Activated naive CD4-positive, alpha-beta T cell treated with anti-CD3 and anti-CD28 coated beads, Interleukin-2, amount 50 U/mL, for 72 hours (primary cell): ENCODE data around the gene STRIP1. TPM values are rescaled to one million over a fixed set of nuclear protein-coding genes. Genes with fewer than 3 reads are reported as not detected.

Experiments
- ATAC-seq, 2 donors: fragments of 150-1000 bp; cut with Tn5 transposase; 2 replicates each; pipeline ENCODE4 v1.10.0; 2021; ENCODE audit warnings: mild to moderate bottlenecking in 2 of 2, moderate library complexity in 2 of 2
- DNase-seq, 2 donors: peaks; one replicate each; pipeline ENCODE4 v3.0.0; 2021 to 2022; ENCODE audit warnings: low spot score in 2 of 2
- H3K27ac Mint-ChIP-seq, 2 donors: one replicate each; pipeline ENCODE4 v1.8.0; 2022; ENCODE audit warnings: mild to moderate bottlenecking in 2 of 2, mixed read lengths in 2 of 2
- H3K36me3 Mint-ChIP-seq, 2 donors: one replicate each; pipeline ENCODE4 v1.8.0; 2022; ENCODE audit warnings: mixed read lengths in 2 of 2
- H3K9me3 Mint-ChIP-seq, 2 donors: one replicate each; pipeline ENCODE4 v1.8.0; 2022; ENCODE audit warnings: mixed read lengths in 2 of 2
- total RNA-seq, 2 donors: library from RNA; stranded (reverse); gene quantifications; one replicate each; pipeline ENCODE4 v1.2.3, GENCODE V29; 2022

STRIP1 gene
- total RNA-seq, 2 donors from 2014 or later: 26.5 to 39.8 TPM

DNA sequence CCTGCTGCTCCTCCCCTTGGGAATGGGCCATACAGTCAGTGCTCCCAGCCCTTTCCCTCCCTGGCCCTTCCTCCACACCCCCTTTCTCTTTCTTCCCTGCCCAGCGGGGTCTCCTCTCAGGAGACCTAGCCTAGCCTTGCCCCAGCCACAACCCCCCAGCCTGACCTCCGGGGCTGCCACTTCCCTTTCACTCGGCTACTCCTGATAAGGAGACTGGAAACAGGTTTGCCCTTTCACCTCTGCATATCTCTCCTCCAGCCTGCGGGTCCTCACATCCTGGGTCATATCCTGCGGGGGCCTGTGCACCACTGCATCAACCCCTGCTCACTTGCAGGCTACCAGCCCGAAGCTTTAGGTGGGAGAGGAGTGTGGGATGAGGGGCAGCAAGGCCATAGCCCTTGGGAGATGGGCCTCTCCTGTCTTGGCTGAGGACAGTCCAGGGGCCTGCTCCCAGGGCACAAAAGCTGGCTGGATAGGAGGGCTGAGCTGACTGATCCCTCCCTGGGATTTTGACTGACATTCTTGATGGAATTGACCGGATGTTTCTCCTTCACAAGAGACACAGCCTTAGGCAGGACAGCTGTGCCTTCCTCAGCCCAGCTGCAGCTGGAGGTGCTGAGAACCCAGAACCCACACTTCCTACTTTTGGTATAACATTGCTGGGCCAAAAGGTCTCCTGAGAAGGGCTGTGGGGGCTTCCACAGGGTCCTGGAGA lies 55.3 kb downstream of the STRIP1 start:
- Mint-ChIP-seq H3K27ac (peak overlapping the region in 1 of 2 donors; percentile 67), H3K9me3 (no peaks in the 10 kb centered on the region), H3K36me3 (peaks cover 0 to 6% of the 10 kb centered on the region in 2 donors)
- DNase-seq: no peak
- no peak for ATAC-seq

DNA sequence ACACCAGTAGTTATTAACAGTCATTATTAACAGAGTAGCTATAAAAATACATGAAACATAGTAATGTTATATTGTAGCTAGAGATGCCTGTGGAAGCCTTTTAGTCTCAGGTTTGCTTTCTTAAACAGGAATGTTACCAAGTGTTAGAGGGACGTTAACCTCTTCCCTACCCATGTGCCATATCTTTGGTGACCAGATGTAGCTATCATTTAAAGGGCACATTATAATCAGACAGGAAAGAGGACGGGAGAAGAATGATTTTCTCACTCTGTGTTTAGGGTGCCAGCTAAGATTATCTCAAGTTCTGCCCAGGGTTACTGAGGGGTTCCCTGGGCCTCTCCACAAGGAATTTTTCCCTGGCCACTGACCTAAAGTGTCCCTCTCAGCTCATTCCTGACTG lies 57.0 kb downstream of the STRIP1 start:
- H3K27ac Mint-ChIP-seq: no peak overlapping the region
- no peaks in the 10 kb centered on the region for H3K36me3 Mint-ChIP-seq
- no peak for ATAC-seq
- no peaks in the 10 kb centered on the region for H3K9me3 Mint-ChIP-seq
- no peak for DNase-seq

- DNase-seq (no peak), ATAC-seq (no peak)
- Mint-ChIP-seq H3K27ac (no peak overlapping the region), H3K9me3 (no peaks in the 10 kb centered on the region), H3K36me3 (no peaks in the 10 kb centered on the region)
These were observed 57.4 kb downstream of the STRIP1 start for GRCh38 chr1:110091791-110092190.

DNA sequence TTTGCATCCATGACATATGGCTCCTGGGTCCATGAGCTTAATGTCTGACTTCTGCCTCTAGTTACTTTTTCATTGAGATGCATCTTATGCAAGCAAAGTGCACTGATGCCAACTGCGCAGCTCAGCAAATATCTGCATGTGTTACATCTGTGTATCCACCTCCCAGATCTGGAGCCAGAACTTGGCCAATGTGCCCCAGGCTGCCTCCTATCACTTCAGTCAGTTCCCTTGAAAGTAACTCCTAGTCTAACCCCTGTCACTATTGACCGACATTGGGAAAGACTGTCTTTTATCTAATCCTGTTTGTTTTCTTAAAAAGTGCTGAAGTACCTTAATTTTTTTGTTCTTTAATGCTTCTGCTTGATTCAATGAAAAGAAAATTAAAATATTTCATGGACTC lies 58.6 kb downstream of the STRIP1 start:
- DNase-seq: no peak
- Mint-ChIP-seq H3K27ac (peak overlapping the region in 1 of 2 donors; percentile 1), H3K9me3 (no peaks in the 10 kb centered on the region), H3K36me3 (no peaks in the 10 kb centered on the region)
- ATAC-seq: no peak

DNA sequence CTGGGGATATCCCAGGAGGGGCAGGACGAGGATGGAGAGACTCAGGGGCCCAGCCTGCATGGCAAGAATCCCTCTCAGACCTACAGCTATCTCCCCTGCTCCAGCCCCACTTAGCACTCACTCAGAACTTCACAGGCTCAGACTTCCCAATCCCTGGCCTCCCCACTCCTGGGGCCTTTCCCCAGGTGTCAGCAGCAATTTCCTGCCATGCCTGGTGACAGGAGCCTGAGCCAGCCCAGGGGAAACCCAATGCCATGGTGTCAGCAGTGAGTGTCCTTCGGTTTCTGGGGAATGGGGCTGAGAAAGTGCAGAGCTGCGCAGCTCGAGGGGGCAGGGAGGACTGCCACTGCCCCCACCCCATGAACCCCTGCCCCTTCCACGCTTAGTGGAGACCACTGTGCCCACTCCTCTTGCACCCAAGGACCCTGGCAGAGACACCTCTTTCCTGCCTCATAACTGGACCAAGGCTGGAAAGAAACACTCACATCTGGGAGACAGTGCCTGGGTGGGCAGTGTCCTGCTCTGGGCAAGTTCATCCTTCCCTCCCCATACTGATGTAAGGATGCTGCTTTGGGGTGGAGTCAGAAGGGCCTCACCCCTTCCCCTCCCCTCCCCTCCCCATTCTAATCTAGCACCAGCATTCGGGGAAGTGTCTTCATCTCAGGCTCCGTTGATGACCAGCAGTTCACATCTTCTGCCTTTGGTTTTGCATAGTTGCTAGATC lies 60.7 kb downstream of the STRIP1 start:
- no peaks in the 10 kb centered on the region for H3K9me3 Mint-ChIP-seq
- H3K27ac Mint-ChIP-seq: no peak overlapping the region
- ATAC-seq (no peak), DNase-seq (no peak)
- H3K36me3 Mint-ChIP-seq: no peaks in the 10 kb centered on the region

- no peaks in the 10 kb centered on the region for H3K9me3 Mint-ChIP-seq
These were observed 63.2 kb downstream of the STRIP1 start for GRCh38 chr1:110097507-110098221.

DNA sequence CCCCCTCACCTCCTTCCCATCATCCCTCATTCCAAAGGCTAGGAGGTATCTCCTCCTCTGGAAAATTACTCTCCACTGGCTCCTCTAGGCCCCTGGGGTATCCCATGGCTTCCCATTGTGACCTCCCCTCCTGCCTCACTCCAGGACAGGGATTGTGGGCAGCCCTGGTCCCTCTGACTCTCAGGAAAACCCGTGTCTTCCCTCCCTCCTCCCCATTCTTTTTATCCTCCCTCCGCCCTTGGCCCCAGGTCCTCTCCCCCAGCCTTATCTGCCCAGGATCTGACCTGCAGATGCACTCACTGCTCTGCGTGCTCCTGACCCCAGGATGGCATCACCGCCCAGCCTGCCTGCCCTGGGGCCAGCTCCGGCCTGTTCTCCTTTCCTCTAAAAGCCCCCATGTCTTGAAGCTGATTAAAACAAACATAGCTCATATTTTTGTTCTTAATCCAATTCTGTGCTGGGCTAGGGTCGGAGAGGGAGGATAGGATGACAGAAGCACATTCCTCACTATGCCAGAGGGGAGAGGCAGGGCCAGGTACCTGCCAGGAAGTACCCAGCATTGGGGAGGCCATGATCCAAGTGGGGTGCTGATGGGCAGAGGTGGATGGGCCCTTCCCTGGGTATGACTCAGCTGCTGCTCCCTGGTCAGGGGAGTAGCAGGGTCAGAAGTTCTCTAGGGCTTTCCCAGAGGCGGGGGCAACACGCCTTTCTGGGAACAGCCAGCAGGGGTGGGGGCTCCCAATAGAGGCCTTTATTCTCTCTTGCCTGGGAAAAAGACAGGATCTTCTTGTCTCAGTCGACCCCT lies 64.0 kb downstream of the STRIP1 start:
- DNase-seq (no peak), ATAC-seq (no peak)
- Mint-ChIP-seq H3K36me3 (no peaks in the 10 kb centered on the region), H3K27ac (no peak overlapping the region), H3K9me3 (no peaks in the 10 kb centered on the region)

More at GRCh38 chr1:110097507-110098221, 63.2 kb downstream of the STRIP1 start:
- Mint-ChIP-seq H3K27ac (no peak overlapping the region), H3K36me3 (no peaks in the 10 kb centered on the region)
- ATAC-seq (no peak), DNase-seq (no peak)

DNA sequence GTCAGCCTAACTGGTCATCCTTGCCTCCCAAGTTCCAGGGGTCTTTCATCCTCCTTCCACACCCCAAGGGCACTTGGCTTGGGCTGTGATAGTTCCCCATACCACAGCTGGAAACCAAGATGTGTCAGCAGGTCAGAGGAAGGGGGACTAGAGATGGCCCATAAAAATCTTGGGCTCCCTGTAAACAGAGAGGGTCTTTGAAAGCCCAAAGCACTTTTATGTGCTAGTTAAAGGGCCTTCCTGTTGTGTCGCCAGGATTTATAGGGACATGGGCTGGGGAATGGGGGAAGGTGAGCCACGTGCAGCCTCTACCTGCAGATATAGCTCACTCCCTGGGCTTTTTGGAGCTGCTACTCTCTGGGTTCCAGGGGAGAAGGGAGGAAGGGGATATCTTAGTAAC lies 65.9 kb downstream of the STRIP1 start:
- H3K36me3 Mint-ChIP-seq: no peaks in the 10 kb centered on the region
- no peak for ATAC-seq
- H3K9me3 Mint-ChIP-seq: no peaks in the 10 kb centered on the region
- H3K27ac Mint-ChIP-seq: no peak overlapping the region
- no peak for DNase-seq

DNA sequence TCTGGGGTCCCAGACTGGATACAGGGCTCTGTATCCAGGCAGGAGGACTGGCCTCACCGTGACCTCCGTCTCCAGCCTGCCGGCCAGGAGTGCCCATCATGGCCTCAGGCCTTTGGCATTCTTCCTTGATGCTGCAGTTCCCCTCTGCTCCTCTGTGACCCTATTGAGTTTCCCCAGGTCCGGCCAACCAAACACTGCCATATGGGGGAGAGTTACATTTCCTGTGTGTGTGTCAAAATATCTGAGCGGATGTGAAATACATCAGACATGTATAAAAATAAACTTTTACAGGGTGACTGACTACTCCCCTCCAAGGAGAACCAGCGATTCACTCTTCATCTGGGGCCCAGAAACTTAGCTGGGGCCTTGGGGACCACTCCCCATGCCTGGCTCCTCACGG lies 67.7 kb downstream of the STRIP1 start:
- no peak for ATAC-seq
- no peak for DNase-seq
- no peak overlapping the region for H3K27ac Mint-ChIP-seq
- H3K9me3 Mint-ChIP-seq: no peaks in the 10 kb centered on the region
- H3K36me3 Mint-ChIP-seq: no peaks in the 10 kb centered on the region

Other genes with a start within 250 kb of the STRIP1 start
- 10 to 100 TPM; 13.7 to 19.9 TPM for gene CSF1, start 123.8 kb upstream of the STRIP1 start, total RNA-seq
- gene AHCYL1, start 49.9 kb upstream of the STRIP1 start, total RNA-seq: 100 to 1,000 TPM in 1 of 2 donors, 10 to 100 TPM in 1; 78.8 to 112 TPM
- not detected for gene ALX3, start 36.0 kb downstream of the STRIP1 start, total RNA-seq
- gene UBL4B, start 77.8 kb downstream of the STRIP1 start, total RNA-seq: not detected
- under 1 TPM in 1 of 2 donors, not detected in 1; 0.04 TPM for gene SLC6A17, start 115.9 kb downstream of the STRIP1 start, total RNA-seq
- 10 to 100 TPM in 1 of 2 donors, 1 to 10 TPM in 1; 8.6 to 27.1 TPM for gene KCNC4, start 175.7 kb downstream of the STRIP1 start, total RNA-seq